Stimulated activated CD4-positive, alpha-beta T cell treated with anti-CD3 and anti-CD28 coated beads, TNF-alpha, amount 100 ng/mL, for 24 hours (primary cell): ENCODE results near the gene PLSCR4.

Source experiments
- DNase-seq, 3 experiments: peaks; one replicate each; pipeline ENCODE4 v3.0.0-alpha.2; 2020; ENCODE audit warnings: low read depth in 3 of 3

PLSCR4 gene

GRCh38 chr3:146195030-146195429 is 55.9 kb downstream of the PLSCR4 start:
- DNase-seq: no peak

DNA sequence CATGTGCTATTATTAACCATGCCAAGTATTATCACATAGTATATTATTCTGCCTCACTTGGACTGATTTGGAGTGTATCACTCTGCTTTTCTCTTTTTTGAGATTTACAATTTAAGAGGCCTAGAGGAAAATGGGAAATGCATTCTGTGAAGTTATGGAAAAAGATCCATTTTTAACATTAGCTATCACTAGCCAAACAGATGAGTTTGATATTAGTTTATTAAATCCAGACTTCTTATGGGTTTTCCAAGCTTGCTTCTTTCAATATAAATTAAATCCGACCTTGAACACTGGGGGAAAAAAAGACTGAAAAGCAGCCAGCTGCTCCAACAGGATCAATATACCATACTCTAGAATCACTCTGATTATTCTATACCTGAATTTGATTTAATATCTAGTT is 59.9 kb downstream of the PLSCR4 start:
- DNase-seq: no peak

DNA sequence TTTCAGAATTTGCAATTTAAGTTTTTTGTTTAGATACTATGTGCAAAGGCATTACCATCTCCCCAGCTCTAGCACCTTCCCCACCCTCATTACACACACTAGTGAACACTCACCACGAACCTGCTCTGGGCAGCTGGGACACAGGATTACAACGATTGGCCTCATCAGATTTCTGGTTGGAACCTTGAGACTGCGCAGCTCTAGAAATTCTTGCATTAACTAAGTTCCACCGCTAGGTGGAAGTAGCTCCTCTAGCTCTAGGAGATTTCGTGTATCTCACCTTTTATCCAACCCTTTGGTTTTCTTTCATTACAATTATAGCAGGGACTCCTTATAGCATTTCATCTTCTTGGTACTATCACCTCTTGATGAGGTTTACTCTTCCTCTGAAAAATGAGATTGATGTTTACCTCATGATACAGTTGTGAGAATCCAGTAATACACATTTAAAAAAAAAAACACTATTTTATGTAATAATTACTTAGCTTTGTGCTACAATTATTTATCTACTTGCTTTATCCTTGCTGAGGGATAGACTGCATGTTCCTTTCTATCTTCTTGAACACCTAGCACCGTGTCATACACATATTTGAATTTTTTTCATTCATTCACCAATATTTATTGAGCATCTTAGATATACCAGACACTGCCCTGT is 61.3 kb downstream of the PLSCR4 start:
- DNase-seq: no peak

DNA sequence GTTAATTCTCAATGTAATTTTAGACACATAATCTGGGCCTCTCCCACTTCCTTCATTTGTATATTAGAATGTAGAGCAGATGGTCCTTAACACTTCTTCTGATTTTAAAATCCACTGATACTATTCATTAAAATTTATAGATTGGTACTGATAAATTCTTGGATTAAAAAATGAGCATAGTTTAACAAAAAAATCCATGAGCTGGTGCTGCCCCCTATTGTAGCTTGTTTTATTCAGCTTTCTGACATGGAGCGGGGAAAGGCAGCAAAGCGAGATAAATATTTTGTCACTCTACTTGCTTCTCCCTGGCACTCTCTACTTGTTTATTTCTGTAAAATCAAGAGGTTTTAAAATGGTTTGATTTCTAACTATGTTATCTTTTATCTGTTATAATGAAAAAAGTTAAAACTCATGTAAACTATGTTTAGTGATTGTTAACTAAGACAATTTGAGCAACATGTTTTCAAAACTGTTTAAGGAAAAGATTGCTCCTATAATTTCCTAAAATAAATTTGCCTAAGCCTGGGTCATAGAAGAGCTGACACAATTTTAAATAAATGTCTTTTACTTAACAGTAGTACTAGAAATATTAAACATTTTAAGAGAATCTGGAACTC is 63.5 kb downstream of the PLSCR4 start:
- DNase-seq: no peak

GRCh38 chr3:146184241-146185015 is 66.5 kb downstream of the PLSCR4 start:
- no peak for DNase-seq

GRCh38 chr3:146181216-146181615 is 69.7 kb downstream of the PLSCR4 start:
- DNase-seq: no peak

GRCh38 chr3:146180376-146180775 is 70.5 kb downstream of the PLSCR4 start:
- no peak for DNase-seq

GRCh38 chr3:146178006-146178689 is 72.8 kb downstream of the PLSCR4 start:
- no peak for DNase-seq

DNA sequence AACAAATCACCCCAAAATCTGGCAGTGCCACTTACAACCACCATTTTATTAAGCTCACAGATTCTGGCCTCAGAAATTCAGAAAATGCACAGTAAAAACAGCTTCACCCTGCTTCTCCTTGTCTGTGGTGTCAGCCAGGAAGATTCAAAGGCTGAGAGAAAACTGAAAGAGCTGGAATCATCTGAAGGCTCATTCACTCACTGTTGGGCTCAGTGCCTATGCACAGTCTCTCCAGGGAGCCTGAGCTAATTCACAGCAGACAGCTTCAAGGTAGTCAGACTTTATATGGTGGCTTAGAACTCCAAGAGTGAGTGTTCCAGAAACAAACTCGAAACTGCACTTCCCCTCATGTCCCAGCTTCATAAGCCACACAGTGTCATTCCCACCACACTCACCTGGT is 73.4 kb downstream of the PLSCR4 start:
- no peak for DNase-seq

DNA sequence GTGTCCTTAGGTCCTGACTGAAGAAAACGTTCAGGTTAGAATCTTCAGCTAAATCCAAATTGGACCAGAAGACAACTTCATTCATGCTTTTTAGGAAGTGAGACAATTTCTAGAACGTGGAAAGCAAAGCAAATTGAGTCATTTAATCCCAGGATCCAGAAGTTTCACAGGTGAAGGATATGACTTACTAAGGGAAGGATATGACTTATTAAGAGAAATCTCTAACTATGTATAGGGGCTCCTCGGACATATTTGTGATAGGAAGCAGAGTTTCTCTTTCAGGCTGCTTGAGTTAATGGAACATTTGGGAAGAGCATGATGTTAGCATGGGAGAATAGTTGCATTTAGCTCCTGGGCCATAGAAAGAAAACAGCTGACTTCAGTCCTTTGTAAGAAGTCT is 73.8 kb downstream of the PLSCR4 start:
- no peak for DNase-seq

DNA sequence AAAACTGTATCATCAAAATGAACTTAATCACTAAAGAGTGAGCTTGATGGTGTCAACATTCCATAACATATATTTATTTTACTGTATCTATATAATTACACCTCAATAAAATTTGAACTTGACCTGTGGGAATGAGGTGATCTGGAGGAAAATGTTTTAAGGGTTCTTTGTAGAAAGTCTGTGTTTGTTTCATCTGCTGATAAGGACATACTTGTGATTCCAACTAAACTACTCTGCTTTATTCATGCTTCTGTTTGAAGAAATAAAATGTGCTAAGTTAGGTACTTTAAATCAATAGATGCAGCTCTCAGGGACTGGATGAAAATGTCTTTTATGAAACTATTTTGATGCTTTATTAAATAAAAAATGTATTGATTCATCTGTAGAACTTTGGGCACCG is 78.3 kb downstream of the PLSCR4 start:
- DNase-seq: no peak

- no peak for DNase-seq
Measured at GRCh38 chr3:146170591-146170990, 80.3 kb downstream of the PLSCR4 start.

- DNase-seq: no peak
Measured at GRCh38 chr3:146169891-146170290, 81.0 kb downstream of the PLSCR4 start.

GRCh38 chr3:146166826-146167225 is 84.1 kb downstream of the PLSCR4 start:
- DNase-seq: no peak

DNA sequence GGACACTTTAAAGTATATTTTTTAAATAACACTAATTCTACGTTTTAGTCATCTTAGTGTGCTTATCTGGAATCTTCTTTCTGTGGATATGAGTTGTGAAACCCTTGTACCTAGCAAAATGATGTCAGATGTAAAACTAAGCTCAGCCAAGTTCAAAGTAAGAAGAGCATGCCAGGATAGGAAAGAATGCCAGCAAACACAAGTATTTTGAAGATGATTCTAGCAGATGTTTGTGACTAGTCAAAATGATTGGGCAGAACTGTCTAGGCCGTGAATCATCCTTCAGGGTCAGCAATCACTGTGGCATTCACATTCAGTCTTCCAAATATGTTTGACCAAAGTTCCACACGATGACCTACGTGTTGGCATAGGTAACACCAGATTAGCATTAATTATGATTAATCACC is 84.5 kb downstream of the PLSCR4 start:
- no peak for DNase-seq

GRCh38 chr3:146165877-146166276 is 85.0 kb downstream of the PLSCR4 start:
- no peak for DNase-seq

- no peak for DNase-seq
Measured at GRCh38 chr3:146164971-146165769, 85.7 kb downstream of the PLSCR4 start.

DNA sequence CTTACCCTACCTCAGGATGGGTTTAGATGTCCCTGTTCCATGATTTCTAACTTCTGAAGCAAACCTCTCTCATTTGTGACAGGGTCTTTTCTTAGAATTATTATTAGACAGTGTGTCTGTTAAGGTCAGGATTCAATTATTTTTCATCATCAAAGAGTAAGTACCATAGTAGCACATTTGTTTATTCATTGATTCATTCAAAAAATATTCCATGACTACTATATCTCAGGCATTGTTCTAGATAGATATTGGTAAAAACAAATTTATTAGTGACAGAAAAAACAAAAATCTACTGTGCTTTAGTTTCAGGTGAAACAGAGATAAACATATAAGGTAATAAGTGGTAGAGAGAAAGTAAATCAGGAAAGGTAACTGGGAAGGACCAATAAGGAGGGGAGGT is 86.4 kb downstream of the PLSCR4 start:
- no peak for DNase-seq

GRCh38 chr3:146164071-146164470 is 86.8 kb downstream of the PLSCR4 start:
- DNase-seq: no peak

DNA sequence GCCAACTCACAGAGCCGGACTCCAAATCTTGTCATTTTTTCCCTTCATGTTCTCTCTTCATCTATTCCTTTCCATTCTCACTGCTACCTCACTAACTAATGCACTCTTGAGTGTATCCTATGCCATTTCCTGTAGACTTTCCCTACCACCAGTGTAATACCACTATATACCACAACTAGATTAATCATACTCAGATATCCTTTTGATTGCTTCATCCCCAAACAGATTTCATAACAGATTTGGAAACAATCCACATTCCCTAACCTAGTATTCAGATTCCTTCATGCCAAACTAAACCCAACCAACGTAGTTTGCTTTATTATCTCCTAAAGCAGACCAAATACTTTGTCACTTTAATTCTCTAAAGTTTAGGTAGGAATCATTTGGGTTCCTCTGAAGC is 87.3 kb downstream of the PLSCR4 start:
- no peak for DNase-seq

DNA sequence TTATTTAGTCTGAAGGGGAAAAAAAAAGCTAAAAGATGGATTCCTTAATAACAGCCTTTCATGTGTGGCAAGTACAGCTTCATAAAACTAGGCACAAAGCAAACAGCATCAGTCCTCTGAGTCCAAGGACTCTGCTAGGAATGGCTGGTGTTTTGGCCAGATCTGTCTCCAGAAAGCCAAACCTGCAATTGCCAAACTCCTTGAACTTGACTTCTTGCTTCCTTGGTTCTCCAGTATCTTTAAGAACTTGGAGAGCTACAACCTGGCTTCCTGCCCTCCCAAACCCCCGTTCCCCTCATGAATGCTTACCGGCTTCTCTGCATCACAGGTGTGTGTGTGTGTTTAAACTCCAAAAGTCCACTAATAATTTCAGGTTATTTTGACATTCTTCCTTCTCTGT is 88.3 kb downstream of the PLSCR4 start:
- DNase-seq: no peak

- DNase-seq: no peak
Measured at GRCh38 chr3:146161663-146162002, 89.3 kb downstream of the PLSCR4 start.
